Measurements from ENCODE around the gene CDC16.

- TF ChIP-seq CTCF (conservative IDR thresholded peaks at IDR 0.05; ENCODE audit: low read length) (no peak), EZH2phosphoT487 (IDR thresholded peaks at IDR 0.05; ENCODE audit: borderline replicate concordance, low read depth, low read length) (no peak)
Observed at GRCh38 chr13:114264886-114265611, 30.4 kb downstream of the CDC16 start.
